ENCODE data around the gene PIK3R6. TPM values are rescaled to one million over a fixed set of nuclear protein-coding genes. Genes with fewer than 3 reads are reported as not detected.

PIK3R6 gene
- total and polyA plus RNA-seq, 3 donors from 2014 or later = 1.3 to 2.6 (median 2.5) TPM

DNA sequence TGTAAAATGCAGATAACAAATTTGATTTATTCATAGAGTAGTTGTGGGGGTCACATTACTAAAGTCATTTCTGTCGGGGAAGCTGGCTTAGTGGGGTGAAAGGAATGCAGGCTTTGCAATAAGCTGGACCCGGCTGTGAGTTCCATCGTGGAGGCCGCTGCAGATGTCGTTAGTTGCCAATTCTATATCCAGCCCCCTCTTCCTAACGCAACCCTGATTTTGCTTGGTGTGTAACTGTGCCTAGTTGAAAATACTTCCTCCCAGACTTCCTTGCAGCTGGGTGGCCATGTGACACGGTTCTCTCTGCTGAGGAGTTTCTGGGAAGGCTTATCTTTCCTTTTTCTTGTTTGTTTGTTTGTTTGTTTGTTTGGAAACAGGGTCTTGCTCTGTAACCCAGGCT, 72.8 kb downstream of the PIK3R6 start:
- H3K4me3 ChIP-seq = no peak overlapping the region
- H3K4me1 ChIP-seq = no peaks in the 10 kb centered on the region
- TF ChIP-seq POLR2A (IDR thresholded peaks at IDR 0.05) = no peak
- TF ChIP-seq, protein P1, sequence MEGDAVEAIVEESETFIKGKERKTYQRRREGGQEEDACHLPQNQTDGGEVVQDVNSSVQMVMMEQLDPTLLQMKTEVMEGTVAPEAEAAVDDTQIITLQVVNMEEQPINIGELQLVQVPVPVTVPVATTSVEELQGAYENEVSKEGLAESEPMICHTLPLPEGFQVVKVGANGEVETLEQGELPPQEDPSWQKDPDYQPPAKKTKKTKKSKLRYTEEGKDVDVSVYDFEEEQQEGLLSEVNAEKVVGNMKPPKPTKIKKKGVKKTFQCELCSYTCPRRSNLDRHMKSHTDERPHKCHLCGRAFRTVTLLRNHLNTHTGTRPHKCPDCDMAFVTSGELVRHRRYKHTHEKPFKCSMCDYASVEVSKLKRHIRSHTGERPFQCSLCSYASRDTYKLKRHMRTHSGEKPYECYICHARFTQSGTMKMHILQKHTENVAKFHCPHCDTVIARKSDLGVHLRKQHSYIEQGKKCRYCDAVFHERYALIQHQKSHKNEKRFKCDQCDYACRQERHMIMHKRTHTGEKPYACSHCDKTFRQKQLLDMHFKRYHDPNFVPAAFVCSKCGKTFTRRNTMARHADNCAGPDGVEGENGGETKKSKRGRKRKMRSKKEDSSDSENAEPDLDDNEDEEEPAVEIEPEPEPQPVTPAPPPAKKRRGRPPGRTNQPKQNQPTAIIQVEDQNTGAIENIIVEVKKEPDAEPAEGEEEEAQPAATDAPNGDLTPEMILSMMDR (IDR thresholded peaks at IDR 0.05) = no peak
- no peaks in the 10 kb centered on the region for H3K36me3 ChIP-seq (ENCODE audit: low read depth, missing control alignments)
- no peaks in the 10 kb centered on the region for H3K27me3 ChIP-seq
- H3K27ac ChIP-seq = no peak overlapping the region
- intact Hi-C loops (cut with DNase I; ENCODE audit: low total_unique reads) = no loop called here
- 29 to 46% methylated on average over 7 of the region's 7 CpGs for WGBS, 2 donors
- no peak for DNase-seq
- H3K9me3 ChIP-seq = no peaks in the 10 kb centered on the region

DNA sequence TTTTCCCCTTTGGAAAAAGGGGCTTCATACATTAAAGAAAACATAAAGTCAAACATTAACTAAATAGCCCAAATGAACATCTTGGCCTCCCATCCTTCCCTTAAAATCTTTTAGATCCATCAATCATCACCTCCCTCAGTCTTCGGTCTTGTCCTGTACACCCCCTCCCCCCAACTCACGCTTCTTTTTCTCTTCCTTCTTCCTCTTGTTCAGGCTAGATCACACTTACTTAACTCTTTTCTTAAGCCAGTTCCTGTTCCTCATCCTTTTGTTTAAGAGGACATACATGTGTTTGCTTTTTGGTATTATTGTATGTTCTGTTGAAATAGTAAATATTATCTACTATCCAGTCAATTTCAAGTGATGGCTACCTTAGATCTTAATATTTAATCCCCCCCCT, 73.8 kb downstream of the PIK3R6 start:
- TF ChIP-seq POLR2A (IDR thresholded peaks at IDR 0.05) = no peak
- TF ChIP-seq, protein P1 (IDR thresholded peaks at IDR 0.05) = no peak
- no peaks in the 10 kb centered on the region for H3K27me3 ChIP-seq
- intact Hi-C loops (cut with DNase I; ENCODE audit: low total_unique reads) = no loop called here
- no peak for DNase-seq
- H3K9me3 ChIP-seq = no peaks in the 10 kb centered on the region
- no peak overlapping the region for H3K4me3 ChIP-seq
- no peaks in the 10 kb centered on the region for H3K36me3 ChIP-seq (ENCODE audit: low read depth, missing control alignments)
- 57 to 67% methylated on average over 2 of the region's 2 CpGs for WGBS, 2 donors
- H3K27ac ChIP-seq = no peak overlapping the region
- no peaks in the 10 kb centered on the region for H3K4me1 ChIP-seq

- no peak for TF ChIP-seq POLR2A (IDR thresholded peaks at IDR 0.05)
- TF ChIP-seq, protein P1 (IDR thresholded peaks at IDR 0.05) = no peak
- no peaks in the 10 kb centered on the region for H3K27me3 ChIP-seq
- no peak overlapping the region for H3K4me3 ChIP-seq
- no peak overlapping the region for H3K27ac ChIP-seq
- intact Hi-C loops (cut with DNase I; ENCODE audit: low total_unique reads) = no loop called here
- no peak for DNase-seq
- 64 to 75% methylated on average over 6 of the region's 6 CpGs for WGBS, 2 donors
- H3K9me3 ChIP-seq = no peaks in the 10 kb centered on the region
- no peaks in the 10 kb centered on the region for H3K36me3 ChIP-seq (ENCODE audit: low read depth, missing control alignments)
- H3K4me1 ChIP-seq = no peaks in the 10 kb centered on the region
Observed at GRCh38 chr17:8792646-8793045, 74.8 kb downstream of the PIK3R6 start.

DNA sequence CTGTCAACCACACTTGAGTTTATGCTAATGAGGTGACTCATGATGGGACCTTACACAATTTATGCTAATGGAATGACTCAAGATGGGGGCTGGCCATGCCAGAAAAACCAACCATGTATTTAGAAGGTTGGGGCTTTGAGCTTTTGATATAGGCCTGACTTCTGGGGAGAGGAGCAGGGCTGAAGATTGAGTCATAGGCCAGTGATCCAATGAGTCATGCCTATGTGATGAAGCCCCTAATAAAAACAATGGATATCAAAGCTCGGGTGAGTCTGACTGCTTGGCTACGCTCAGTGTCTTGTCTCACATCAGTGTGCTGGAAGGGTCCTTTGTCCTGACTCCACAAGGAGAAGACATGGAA, 75.6 kb downstream of the PIK3R6 start:
- H3K27ac ChIP-seq = no peak overlapping the region
- H3K4me3 ChIP-seq = no peak overlapping the region
- intact Hi-C loops (cut with DNase I; ENCODE audit: low total_unique reads) = no loop called here
- no peak for TF ChIP-seq POLR2A (IDR thresholded peaks at IDR 0.05)
- TF ChIP-seq, protein P1 (IDR thresholded peaks at IDR 0.05) = no peak
- no peak for DNase-seq
- H3K27me3 ChIP-seq = no peaks in the 10 kb centered on the region
- H3K9me3 ChIP-seq = no peaks in the 10 kb centered on the region
- WGBS, 2 donors = 86 to 97% methylated on average over 2 of the region's 2 CpGs
- H3K36me3 ChIP-seq (ENCODE audit: low read depth, missing control alignments) = no peaks in the 10 kb centered on the region
- H3K4me1 ChIP-seq = no peaks in the 10 kb centered on the region

DNA sequence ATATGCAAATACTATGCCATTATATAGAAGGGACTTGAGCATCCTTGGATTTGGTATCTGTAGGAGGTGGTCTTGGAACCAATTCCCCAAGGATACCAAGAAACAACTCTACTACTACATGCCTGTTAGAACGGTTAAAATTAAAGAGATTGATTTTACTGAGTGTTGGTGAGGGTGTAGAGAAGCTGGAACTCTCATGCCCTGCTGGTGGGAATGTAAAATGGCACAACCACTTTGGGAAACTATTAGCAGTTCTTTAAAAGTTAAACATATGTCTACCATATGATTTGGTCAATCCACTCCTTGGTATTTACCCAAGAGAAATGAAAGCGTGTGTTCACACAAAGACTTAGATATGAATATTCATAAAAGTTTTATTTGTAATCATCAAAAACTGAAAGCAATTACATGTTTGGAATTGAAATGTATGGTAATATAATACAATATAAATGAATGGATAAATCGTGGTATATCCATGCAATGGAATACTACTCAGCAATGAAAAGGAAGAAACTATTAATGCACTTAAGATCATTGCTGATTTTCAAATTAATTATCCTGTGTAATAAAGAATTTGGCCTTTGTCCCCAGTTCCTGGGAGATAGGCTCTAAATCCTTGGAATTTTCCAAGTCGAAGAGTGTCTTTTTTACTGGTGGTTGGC, 76.1 kb downstream of the PIK3R6 start:
- Histone ChIP-seq H3K36me3 (ENCODE audit: low read depth, missing control alignments) (no peaks in the 10 kb centered on the region), H3K27ac (no peak overlapping the region), H3K9me3 (no peaks in the 10 kb centered on the region), H3K4me3 (no peak overlapping the region), H3K4me1 (no peaks in the 10 kb centered on the region), H3K27me3 (no peaks in the 10 kb centered on the region)
- TF ChIP-seq, protein P1 (IDR thresholded peaks at IDR 0.05) = no peak
- TF ChIP-seq POLR2A (IDR thresholded peaks at IDR 0.05) = no peak
- DNase-seq = no peak
- 69 to 85% methylated on average over 4 of the region's 4 CpGs for WGBS, 2 donors
- intact Hi-C loops (cut with DNase I; ENCODE audit: low total_unique reads) = no loop called here

Measured in testis (tissue), 3 donors.